Transverse colon (tissue), 4 donors: ENCODE measurements around the gene TWSG1. TPM values are rescaled to one million over a fixed set of nuclear protein-coding genes. Genes with fewer than 3 reads are reported as not detected.

Experiments
- DNase-seq: peaks from one replicate; pipeline ENCODE4 v3.0.0-alpha.2; 2019
- H3K27ac ChIP-seq, 4 donors: fragments of 200-600 bp; sonication (generic); 2 replicates each; pipeline ENCODE4 v1.5.1; 2016 to 2018; ENCODE audit warnings: inconsistent platforms in 4 of 4
- H3K27me3 ChIP-seq: fragments of 200-600 bp; sonication (generic); 2 replicates; pipeline ENCODE4 v1.5.1; 2017; ENCODE audit warnings: inconsistent platforms
- H3K36me3 ChIP-seq, 4 donors: fragments of 200-600 bp; sonication (generic); 2 replicates each; pipeline ENCODE4 v1.5.1; 2017 to 2019; ENCODE audit warnings: inconsistent platforms in 4 of 4
- H3K4me1 ChIP-seq, 4 donors: fragments of 200-600 bp; sonication (generic); 2 replicates each; pipeline ENCODE4 v1.5.1; 2017 to 2020; ENCODE audit warnings: inconsistent platforms in 4 of 4
- H3K4me3 ChIP-seq, 4 donors: fragments of 200-600 bp; sonication (generic); 1 replicate in 1 of 4; 2 replicates in 3 of 4; pipeline versions ENCODE4 v1.5.1 to v1.6.1; 2017 to 2019; ENCODE audit warnings: inconsistent platforms in 4 of 4
- H3K9me3 ChIP-seq, 2 donors: fragments of 200-600 bp; sonication (generic); 2 replicates each; pipeline ENCODE4 v1.5.1; 2017 to 2019; ENCODE audit warnings: inconsistent platforms in 2 of 2
- EP300 ChIP-seq: sonication (generic); formaldehyde crosslinking; IDR thresholded peaks from one replicate; pipeline ENCODE4 v1.6.1; 2017; ENCODE audit warnings: antibody characterized with exemption, low read depth
- POLR2A ChIP-seq: fragments of 450-650 bp; IDR thresholded peaks from one replicate; pipeline ENCODE4 v1.6.1; 2016; ENCODE audit warnings: antibody characterized with exemption, mild to moderate bottlenecking, moderate library complexity
- POLR2AphosphoS5 ChIP-seq, 3 donors: sonication (generic); formaldehyde crosslinking; IDR thresholded peaks; one replicate each; pipeline ENCODE4 v1.6.1; 2016; ENCODE audit warnings: antibody characterized with exemption in 3 of 3
- WGBS, 2 donors: methylation state at CpG; one replicate each; pipeline ENCODE4 v1.1.5; 2018; ENCODE audit warnings: low coverage in 1 of 2; 5-methylcytosine and 5-hydroxymethylcytosine counted together
- in situ Hi-C, 4 donors: fragments of 200-750 bp; cut with MboI; loops; one replicate each; pipeline versions ENCODE4 v1.15.0 to v1.15.1; 2017; ENCODE audit warnings: low sequenced_read_pairs in 3 of 4, low pct_ligation_motif_present in 1 of 4, low pct_unique_long_range_greater_than_20kb in 1 of 4
- intact Hi-C: fragments of 100-400 bp; cut with DNase I; formaldehyde crosslinking; loops from one replicate; pipeline ENCODE4 v1.15.1; 2023; ENCODE audit warnings: low total_unique reads
- total RNA-seq, 4 donors: library from RNA; depleted of rRNA; stranded (reverse); fragments of >200 nt; gene quantifications; one replicate each; pipeline ENCODE4 v1.1.0, GENCODE V29; 2016
- TF ChIP-seq, protein P1 (sequence below), 5 experiments: fragments of 200-600 bp in 3 of 5; fragments of 450-650 bp in 2 of 5; sonication (generic) in 3 of 5; IDR thresholded peaks; 1 replicate in 2 of 5; 2 replicates in 3 of 5; pipeline ENCODE4 v1.5.1; 2016 to 2017; ENCODE audit warnings: antibody characterized with exemption in 5 of 5, inconsistent platforms in 3 of 5, mild to moderate bottlenecking in 2 of 5, moderate library complexity in 1 of 5

The TWSG1 gene
- total RNA-seq, 4 donors from 2014 or later = 5.6 to 29.5 (median 26.5) TPM

DNA sequence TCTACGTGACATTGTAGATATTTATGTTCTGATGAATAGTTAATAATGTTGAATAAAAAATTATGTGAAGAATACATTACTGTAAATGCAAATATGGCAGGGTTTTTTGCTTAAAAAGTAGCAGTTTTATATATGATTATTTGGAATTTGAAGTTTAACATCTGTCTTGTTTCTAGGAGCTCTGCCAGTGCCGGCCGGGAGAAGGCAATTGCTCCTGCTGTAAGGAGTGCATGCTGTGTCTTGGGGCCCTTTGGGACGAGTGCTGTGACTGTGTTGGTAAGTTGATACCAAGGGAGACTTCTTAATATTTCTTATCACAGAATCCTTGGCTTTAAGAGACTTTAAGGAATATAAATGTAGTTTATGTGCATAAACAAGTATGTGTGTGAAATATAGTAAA, 25.2 kb downstream of the TWSG1 start:
- TF ChIP-seq POLR2AphosphoS5 (IDR thresholded peaks at IDR 0.05) = no peak
- TF ChIP-seq POLR2A = no peak
- TF ChIP-seq, protein P1, sequence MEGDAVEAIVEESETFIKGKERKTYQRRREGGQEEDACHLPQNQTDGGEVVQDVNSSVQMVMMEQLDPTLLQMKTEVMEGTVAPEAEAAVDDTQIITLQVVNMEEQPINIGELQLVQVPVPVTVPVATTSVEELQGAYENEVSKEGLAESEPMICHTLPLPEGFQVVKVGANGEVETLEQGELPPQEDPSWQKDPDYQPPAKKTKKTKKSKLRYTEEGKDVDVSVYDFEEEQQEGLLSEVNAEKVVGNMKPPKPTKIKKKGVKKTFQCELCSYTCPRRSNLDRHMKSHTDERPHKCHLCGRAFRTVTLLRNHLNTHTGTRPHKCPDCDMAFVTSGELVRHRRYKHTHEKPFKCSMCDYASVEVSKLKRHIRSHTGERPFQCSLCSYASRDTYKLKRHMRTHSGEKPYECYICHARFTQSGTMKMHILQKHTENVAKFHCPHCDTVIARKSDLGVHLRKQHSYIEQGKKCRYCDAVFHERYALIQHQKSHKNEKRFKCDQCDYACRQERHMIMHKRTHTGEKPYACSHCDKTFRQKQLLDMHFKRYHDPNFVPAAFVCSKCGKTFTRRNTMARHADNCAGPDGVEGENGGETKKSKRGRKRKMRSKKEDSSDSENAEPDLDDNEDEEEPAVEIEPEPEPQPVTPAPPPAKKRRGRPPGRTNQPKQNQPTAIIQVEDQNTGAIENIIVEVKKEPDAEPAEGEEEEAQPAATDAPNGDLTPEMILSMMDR (IDR thresholded peaks at IDR 0.05) = no peak
- TF ChIP-seq EP300 = no peak
- intact Hi-C loops = no loop called here
- Histone ChIP-seq H3K27me3 (no peaks in the 10 kb centered on the region), H3K4me3 (no peak overlapping the region), H3K27ac (no peak overlapping the region), H3K9me3 (no peaks in the 10 kb centered on the region), H3K4me1 (peaks cover 0 to 9% (median 0%) of the 10 kb centered on the region in 4 donors), H3K36me3 (no peaks in the 10 kb centered on the region)
- in situ Hi-C loops = no loop called here
- 59 to 89% methylated on average over 4 of the region's 4 CpGs for WGBS, 2 donors
- DNase-seq = no peak

DNA sequence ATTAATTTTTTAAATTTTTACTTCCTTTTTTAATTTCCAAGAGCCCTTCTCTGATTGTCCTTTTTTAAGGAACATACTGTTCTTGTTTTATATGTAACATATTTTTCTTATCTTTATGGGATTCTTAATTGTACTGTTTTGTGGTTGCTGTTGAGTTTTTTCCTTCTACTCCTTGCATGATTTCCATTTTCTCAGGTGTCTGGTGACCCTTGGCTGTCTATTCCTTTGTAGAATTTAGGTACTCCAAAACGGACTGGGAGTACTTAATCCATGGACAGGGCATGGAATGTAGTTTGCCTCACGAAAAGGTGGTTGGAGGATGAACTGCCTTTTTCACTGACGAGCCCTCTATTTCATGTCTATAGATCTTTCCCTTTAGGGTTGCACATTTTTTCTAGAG, 26.6 kb downstream of the TWSG1 start:
- no peak for DNase-seq
- WGBS, 2 donors = 74 to 80% methylated on average over 3 of the region's 3 CpGs
- in situ Hi-C loops (no loop called here), intact Hi-C loops (no loop called here)
- Histone ChIP-seq H3K27ac (no peak overlapping the region), H3K27me3 (no peaks in the 10 kb centered on the region), H3K4me3 (no peak overlapping the region), H3K4me1 (peaks cover 0 to 9% (median 0%) of the 10 kb centered on the region in 4 donors), H3K9me3 (no peaks in the 10 kb centered on the region), H3K36me3 (no peaks in the 10 kb centered on the region)
- TF ChIP-seq, protein P1 (IDR thresholded peaks at IDR 0.05) = no peak
- TF ChIP-seq EP300 (no peak), POLR2AphosphoS5 (IDR thresholded peaks at IDR 0.05) (no peak), POLR2A (no peak)

DNA sequence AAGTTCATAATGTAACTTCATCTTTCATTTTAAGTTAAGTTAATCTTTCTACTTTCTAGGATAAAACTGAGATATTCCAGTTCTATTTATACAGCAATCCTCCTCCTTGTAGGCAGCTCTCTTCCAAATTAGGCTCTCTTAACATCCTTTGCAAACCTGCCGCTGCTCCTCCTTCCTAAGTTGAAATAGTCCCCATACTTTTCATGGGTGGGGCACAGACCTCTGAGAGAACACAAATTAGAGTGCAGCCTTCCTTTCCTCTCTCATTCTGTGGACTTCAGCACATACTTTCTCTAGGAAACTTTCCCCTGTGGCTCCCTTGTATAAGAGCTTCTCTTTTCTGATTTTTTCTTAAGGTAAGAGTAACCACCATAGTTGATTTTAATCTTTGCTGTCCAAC, 28.3 kb downstream of the TWSG1 start:
- H3K9me3 ChIP-seq = no peaks in the 10 kb centered on the region
- no peaks in the 10 kb centered on the region for H3K27me3 ChIP-seq
- no peak for TF ChIP-seq POLR2AphosphoS5 (IDR thresholded peaks at IDR 0.05)
- no peak for TF ChIP-seq POLR2A
- TF ChIP-seq, protein P1 (IDR thresholded peaks at IDR 0.05) = no peak
- TF ChIP-seq EP300 = no peak
- WGBS, 2 donors = 50 to 69% methylated on average over 1 of the region's 1 CpG
- H3K4me3 ChIP-seq = no peak overlapping the region
- intact Hi-C loops = no loop called here
- no peak overlapping the region for H3K27ac ChIP-seq
- peaks cover 0 to 9% (median 0%) of the 10 kb centered on the region in 4 donors for H3K4me1 ChIP-seq
- DNase-seq = no peak
- in situ Hi-C loops = no loop called here
- no peaks in the 10 kb centered on the region for H3K36me3 ChIP-seq

DNA sequence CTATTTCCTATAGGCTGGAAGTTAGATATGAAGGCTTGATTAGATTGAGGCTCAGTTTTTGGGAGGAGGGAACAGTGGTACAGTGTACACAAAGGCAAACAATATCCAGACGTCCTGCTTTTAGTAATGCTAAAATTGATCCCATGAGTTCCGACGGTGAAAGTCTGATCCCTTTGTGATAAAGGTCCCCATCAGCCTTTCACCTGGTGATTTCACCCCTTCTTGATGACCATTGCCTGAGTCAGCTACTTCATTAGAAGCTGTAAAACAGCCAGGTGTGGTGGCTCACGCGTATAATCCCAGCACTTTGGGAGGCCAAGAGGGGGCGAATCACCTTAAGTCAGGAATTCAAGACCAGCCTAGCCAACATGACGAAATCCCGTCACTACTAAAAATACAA, 29.7 kb downstream of the TWSG1 start:
- intact Hi-C loops (no loop called here), in situ Hi-C loops (no loop called here)
- Histone ChIP-seq H3K27me3 (no peaks in the 10 kb centered on the region), H3K9me3 (no peaks in the 10 kb centered on the region), H3K27ac (no peak overlapping the region), H3K4me1 (peaks cover 0 to 9% (median 0%) of the 10 kb centered on the region in 4 donors), H3K4me3 (no peak overlapping the region), H3K36me3 (no peaks in the 10 kb centered on the region)
- TF ChIP-seq POLR2AphosphoS5 (IDR thresholded peaks at IDR 0.05) (no peak), EP300 (no peak), POLR2A (no peak)
- TF ChIP-seq, protein P1 (IDR thresholded peaks at IDR 0.05) = no peak
- 78 to 94% methylated on average over 7 to 8 of the region's 8 CpGs for WGBS, 2 donors
- no peak for DNase-seq
